ENCODE measurements around the gene ERP27.
A peak's percentile ranks its signal among the peaks of the same experiment; 100 is the strongest.

ERP27 gene

DNA sequence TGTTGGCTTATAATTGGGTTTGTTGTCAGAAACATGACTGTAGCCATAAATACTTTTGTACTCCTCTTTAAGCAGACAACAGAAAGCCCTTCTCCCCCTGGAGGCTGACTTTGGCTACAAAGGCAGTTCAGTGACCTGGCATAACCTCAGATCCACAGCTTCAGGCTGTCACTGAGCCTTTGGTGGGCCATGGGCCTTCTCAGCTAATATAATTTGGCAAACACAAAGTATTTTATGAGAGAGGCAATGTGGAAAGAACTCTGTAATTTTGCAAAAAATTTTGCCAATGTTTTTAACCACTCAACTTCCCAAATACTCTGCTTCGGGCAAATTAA, 37.1 kb downstream of the ERP27 start:
- no peak for DNase-seq (ENCODE audit: low spot score)

DNA sequence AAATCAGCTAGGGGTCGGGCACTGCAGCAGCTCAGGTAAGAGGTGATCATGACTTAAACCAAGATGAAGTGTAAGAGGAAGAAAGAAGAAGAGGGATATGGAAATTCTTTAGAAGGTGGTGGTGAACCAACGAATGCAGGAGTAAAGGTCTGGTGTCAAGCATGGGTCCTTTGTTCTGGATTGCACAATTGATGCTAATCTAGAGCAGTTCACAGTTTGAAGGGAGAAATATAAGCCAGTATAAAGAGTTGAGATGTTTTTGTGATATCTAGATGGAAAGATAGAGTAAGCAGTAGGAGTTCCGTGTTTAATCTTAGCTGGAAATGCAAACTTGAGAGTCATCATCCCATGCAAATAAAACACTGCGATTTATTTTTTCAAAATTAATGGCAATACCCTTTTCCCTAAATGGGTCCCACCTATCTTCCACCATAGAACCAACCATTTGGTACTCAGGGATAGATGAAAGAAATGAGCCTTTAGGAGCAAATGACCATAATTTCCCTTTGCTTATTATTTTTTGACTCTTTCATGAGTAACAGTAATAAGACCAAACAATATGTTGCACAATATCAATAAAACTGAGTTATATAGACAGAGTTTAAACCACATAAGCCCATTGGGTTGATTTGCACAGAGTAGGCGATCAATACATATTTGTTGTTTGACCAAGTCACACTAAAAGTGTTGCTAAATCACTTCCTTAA, 37.7 kb downstream of the ERP27 start:
- no peak for DNase-seq (ENCODE audit: low spot score)

DNA sequence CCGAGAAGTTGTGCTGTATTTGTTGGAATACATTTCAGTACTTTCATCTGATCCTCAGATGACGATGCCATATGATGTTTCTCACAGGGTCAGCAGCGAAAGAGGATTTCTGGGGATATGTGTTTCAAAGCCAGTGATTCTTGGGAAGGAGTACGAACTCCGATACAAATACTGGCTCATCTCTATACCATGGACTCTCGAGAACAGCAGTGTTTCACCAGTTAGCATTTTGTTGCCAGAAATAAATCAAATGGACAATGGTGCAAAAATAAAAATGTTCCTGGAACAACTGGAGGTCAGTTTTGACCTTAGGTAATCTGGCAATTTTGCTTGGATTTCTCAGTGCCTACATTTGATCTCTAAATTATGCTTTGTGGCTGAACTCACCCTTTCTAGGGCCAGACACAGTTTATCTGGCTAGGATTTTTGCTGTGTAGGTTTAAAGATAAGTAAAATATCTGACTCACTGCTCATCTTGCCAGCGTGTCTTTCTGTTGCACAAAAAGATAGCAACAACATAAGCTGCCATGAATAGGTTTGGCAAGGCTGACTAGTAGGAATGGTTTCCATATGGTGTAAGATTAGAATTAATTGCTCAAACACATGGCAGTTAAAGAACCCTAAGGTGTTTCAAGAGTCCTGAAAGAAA, 41.7 kb downstream of the ERP27 start:
- peak; percentile 23 for DNase-seq (ENCODE audit: low spot score)

DNA sequence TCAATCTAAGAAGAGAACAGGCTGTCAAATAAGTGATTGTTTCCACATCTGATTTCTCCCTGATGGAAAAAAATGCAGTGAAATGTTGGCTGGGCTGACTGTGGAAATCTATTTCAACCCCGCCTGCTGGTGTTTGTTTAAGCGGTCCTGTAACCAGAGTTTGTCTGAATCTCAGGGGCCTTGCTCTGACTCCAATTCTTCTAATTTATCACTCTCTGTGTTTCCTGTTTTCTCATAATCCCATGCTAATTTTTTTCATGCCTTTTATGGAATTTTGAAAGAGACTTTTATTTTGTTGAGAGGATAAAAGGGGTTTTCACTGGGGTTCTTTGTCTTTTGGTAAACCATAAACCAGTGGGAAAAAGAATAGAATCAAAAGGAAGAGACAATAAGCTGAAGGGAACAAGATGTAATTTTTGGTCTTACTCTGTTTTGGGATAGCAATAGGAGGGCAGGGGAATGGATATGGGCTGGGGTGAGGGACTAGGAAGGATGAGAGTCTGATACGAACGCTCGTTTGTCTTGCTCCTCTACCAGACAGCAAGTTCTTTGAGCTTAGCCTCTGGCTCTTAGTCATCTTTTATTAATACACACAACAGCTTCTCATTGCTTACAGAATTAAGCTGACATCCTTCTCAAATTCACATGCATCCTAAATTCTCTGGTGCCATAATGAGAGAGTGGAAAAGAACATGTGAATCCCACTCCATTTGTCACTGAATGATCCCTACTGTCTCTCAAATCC, 44.7 kb downstream of the ERP27 start:
- DNase-seq (ENCODE audit: low spot score), result no peak

DNA sequence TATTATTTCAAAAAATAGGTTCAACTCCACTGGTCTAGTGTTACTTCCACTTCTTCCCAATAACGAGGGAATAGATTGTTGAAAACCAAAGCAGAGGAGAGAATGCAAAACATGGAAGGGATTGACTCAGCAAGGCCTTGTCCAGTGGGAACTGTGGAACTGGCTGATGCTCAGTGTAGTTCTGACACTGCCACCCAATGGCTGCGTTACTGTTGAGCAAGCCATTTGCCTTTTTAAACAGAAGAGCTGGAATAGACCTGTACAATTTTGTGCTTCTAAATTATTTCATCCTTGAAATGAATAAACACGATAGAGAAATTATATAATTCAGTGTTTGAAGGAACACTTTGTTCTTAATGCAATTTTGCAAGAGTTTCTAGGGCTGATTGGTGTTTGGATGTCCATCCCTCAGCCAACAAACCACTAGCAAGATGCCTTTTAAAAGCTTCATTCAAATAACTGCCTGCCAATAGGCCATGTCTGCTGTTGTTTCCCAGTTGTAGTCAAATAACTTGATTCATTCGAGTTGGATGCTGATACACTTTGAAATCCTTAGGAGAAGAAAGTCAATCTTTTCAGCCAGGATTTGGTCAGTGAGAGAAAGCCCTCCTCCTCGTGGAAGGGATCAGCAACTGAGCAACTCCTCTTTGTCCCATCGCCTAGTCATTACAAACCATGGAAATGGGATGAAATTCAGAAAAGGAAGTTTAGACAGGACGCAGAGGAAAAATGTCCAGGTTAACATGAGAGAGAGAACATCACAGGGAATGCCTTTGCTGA, 45.4 kb downstream of the ERP27 start:
- peak; percentile 52 for DNase-seq (ENCODE audit: low spot score)

DNA sequence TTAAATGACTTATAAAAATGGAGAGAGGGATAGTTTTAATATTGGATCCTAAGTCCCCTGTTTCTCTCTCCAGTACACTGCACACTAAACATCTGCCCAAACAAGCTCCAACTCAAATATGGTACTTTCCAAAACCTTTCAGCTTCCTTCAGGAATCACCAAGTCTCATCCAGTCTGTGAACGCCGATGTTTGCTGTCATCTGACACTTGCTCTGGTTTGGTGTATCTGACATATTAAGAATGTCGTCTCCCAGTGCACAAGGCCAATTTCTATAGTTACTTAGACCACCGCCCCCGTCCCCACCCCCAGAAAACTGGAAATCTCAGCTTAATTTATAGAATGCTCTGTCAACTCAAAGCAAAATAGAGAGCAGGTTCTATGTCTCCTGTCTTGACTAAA, 47.6 kb downstream of the ERP27 start:
- DNase-seq (ENCODE audit: low spot score), result no peak

DNA sequence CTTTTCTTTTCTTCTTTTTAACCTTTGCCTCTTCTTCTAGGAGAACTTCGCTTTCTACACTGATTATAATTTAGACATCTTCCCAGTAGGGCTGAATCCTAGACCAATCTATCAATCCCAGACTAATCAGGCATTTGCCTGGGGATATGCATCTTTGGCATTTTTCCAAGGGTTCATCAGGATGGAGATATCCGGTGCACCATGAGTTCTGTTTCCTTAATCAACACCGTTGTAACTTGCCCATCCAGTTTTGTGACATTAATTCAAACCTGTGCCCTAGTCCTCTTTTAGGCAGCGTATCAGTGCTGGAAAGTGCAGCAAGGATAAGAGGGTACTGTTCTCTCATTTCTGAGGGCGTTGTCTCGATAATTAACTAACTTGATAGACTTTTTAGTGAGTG, 52.1 kb downstream of the ERP27 start:
- no peak for DNase-seq (ENCODE audit: low spot score)

DNA sequence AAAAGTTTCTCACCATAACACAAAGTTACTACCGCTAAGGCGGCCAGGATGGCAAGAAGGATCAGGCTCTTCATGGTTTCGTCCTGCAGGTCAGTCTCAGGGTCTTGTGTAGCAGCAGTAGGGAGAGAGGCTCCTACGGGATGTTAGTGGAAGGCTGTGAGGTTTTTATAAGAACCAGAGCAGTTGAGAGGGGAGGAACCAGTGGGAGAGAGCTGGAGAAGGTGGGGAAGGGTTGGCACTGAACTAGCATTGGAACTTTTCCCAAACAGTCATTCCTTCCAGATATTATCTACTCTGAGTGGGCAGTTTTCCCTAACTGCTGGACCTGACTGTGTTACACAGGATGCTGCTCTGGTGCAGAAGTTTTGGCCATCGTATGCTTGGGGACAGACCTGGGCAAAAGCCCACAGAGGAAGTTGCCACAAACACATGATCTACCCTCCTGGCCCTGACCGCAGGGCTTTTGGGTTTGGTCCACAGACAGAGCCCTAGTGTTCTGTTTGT, 52.6 kb downstream of the ERP27 start, which contains the start of gene MGP:
Gene MGP, minus strand, starts transcription at position 137 of the 504 bp plus-strand sequence. Its CDS starts 63 bp downstream, at position 74.
- peak; percentile 23 for DNase-seq (ENCODE audit: low spot score)

DNA sequence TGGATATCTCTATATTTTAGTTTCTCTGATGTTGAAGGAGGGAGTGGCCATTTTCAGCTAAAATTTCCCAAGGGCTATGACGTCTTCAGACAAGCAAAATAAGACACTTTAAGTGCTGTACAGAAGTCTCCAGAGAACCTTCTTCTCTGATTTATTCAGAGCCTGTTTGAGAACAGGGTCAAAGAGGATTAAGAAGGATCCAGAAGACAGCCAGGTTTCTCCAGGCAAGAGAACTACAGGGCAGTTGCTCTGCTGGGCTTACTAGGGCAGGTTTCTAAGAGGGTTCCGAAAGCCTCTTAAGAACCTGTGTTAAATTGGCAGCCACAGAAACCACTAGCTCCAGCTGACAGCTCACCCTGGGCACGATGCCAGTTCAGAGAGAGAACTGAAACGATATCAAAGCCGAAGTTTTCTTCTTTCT, 53.9 kb downstream of the ERP27 start:
- peak; percentile 86 for DNase-seq (ENCODE audit: low spot score)

DNA sequence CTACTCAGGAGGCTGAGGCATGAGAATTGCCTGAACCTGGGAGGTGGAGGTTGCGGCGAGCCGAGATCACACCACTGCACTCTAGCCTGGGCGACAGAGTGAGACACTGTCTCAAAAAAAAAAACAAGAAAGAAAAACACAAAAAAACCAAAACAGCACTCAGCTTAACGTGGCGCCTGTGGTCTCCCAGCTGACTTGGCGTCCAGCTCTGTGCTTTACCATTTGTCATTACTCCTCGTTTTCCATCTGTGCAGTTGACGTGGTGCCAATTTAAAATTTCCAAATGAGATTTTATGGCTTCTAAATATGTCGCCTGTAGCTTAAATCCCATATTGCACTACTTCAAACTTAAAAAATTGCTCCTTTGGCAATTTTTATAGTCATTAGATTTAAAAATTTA, 54.7 kb downstream of the ERP27 start:
- DNase-seq (ENCODE audit: low spot score), result no peak

DNA sequence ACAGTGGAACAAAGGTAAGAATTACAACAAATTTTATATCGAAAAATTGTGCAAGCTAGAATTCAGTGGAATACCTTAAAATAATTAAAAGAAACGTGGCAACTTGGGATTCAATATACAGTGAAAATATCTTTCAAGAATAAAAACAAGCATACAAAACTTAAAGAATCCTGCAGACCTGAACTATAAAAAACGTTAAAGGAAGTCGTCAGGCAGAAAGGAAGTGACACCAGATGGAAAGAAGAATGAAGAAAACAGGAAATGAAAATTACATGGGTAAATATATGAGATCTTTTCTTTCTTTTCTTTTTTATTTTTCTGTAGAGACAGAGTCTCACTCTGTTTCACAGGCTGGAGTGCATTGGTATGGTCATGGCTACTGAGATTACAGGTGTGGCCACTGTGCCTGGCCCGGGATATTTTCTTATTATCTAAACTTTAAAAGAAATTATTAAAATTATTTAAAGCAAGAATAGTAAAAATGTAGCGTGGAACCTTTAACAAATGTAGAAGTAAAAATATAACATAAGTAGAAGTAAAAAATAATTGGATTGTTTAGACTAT, 57.4 kb downstream of the ERP27 start:
- no peak for DNase-seq (ENCODE audit: low spot score)

DNA sequence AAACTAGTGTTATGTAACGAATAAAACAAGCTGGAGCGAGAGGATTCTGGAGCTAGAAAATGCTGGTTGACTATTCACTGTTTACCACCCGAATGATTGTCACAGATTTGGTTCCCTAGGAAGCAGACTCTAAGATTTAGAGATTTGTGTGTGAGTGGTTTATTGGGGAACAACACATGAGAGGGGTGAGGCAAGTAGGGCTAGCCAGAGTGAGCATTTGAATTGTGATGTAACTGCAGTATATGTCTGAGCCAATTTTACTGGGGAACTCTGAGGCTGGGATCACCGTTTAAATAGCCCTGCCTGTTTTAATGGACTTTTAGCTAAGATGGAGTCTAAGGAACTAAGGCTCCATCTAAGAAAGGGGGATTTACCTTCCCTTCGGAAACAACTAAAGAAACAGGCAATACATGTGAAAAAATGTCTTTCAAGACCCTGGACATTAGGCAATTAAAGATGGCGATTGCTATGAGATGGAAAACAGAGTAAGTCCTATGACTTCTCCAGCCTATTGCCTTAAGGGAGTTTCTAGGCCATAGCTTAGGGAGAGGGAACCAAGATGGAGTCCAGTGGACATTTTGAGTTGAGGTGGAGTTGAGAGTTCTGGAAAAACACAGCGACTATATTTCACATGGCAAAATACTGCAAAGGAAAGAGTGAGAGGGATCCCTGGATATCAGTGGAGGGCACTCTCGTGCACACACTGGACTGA, 59.0 kb downstream of the ERP27 start:
- no peak for DNase-seq (ENCODE audit: low spot score)

DNA sequence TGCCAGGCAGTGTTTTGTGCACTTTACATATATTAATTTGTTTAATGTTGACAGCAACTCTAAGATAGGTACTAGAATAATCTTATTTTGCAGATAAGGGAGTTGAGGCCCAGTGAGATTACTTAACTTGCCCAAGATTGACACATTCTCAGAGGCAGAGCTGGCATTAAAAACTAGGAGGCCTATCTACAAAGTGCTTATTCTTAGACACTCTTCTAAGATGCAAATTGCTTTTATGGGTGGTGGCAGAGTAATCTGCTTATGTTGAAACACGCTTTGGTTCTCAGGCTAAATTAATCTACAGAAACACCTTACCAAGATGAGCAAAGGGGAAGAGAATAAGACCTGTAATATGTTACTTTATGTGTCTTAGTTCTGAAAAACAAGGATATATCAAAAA, 59.8 kb downstream of the ERP27 start:
- DNase-seq (ENCODE audit: low spot score), result no peak

DNA sequence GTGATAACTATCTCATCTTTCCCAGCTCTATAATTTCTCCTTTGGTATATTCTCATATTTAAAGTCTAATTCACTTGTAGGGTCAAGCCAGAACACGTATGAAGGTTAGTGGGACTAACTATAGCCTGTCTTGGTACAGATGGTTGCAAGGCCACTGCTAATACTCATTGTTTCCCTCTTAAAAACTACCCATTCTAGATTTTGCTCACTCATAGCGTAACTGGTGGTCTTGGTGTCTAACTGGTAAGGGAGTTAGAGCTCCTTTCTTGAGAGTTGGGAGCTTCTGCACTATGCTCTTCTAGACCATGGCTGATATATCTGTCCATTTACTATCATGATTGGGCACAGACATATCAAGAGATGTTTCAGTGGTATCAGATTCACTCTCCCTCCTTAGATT, 61.5 kb downstream of the ERP27 start:
- DNase-seq (ENCODE audit: low spot score), result no peak

DNA sequence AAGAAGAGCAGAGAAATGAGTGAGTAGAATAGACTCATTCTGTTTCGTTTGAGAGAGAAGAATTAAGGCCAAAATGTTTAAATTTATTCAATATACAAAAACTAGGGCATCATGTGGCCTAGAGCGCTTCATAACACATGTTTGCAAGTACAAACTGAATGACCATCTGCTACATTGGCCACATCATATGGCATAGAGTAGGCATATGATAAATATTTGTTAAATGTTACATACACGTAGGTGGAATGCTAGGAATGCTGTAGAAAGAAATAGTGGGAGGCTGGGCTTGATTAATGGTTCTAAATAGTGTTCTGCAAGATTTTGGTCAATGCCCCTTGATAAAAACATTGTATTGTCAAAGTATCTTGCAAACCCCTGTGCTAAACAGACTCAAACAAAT, 63.5 kb downstream of the ERP27 start:
- no peak for DNase-seq (ENCODE audit: low spot score)

DNA sequence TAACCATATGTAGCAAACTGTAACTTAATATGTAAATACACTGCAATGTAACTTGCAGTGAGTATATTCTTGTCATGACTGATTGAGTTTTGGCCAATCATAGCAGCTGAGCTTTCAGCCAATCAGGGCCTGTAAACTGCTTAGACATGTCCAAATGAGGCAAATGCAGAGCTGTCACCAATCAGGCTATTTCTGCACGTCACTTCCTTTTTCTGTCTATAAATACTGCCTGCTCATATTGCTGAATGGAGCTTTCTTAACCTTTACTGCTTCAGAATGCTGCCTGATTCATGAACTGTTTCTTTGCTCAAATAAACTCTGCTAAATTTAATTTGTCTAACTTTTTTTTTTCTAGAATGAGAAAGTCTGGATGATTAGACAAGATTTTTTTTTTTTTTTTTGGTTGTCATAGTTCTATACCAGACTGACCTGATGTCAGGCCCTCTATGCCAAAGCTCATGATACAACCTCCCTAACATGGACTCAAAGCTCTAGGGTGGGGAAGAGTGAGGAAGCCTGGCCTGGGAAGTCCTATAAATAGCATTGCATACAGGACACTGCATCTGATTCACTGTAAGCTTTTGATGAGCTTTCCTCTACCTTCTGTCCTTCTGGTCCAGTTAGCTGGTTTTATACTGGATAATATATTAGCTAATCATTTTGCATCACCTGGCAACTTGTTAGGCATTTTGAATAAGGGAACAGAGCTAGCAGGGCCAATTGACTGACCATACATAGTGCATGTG, 64.7 kb downstream of the ERP27 start:
- no peak for DNase-seq (ENCODE audit: low spot score)

DNA sequence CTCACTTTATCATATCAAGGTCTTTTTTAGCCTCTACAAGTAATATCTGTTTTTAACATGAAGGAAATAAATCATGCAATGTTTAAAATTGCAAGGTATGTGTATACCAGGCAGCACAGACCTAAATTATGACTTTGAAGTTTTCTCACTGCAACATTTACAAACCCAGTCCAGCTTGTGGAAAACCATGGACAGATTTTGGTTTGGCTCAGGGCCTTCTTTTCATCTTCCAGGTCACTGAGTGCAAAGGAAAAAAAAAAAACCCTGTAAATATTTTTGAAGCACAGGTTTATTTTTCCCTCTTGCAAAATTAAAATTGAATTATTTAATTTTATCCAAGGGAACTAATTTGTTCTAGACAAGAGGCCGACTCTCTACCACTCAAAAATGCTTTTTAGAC, 66.5 kb downstream of the ERP27 start:
- DNase-seq (ENCODE audit: low spot score), result no peak

DNA sequence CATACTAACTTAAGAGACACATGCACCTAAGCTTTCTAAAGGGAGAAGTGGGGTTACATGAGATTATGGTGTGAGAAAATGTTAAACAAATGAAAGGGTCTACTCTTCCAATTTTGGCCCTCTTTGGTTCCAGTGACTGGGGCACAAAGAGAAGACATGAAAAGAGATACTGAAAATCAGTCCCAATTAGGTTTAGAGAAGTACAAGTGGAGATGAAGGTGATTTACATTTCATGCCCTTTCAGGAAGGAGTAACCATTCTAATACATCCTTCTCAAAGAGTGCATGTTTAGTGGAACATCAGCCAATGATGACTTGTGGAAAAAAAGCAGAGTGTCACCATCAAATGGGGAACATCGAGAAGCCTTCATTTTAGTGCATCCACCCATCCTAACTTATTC, 67.1 kb downstream of the ERP27 start:
- no peak for DNase-seq (ENCODE audit: low spot score)

DNA sequence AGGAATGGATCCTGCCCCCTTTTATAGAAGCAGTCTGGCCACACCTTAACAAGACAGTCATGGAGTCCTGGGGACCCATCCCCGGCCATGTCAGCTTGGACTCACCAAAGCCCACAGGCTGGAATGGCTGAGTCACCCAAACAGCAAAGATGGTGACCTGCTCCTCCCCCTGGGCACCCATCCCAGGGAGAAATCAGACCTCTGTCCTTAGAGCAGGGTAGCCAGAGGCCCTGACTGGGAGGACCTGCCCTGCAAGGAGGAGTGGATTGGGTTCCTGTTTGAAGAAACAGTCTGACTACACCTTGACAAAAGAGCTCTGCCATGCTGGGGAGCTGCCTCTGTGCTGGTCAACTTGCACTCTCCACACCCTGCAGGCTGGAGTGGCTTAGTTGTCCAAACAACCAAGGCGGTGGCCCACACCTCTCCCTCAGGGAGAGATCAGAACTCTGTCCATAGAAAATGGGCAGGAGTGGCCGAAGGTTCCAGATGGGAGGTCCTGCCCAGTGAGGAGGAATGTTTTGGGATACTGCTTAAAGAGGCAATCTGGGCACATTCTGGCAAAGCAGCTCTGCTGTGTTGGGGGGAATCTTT, 69.3 kb downstream of the ERP27 start:
- DNase-seq (ENCODE audit: low spot score), result no peak

Data from Ammon's horn (tissue), 1 donor.